ENCODE measurements around the gene ATG9A. TPM values are rescaled to one million over a fixed set of nuclear protein-coding genes. Genes with fewer than 3 reads are reported as not detected.

Gene ATG9A
- total RNA-seq, 1 experiment from 2014 or later: 16.6 TPM

DNA sequence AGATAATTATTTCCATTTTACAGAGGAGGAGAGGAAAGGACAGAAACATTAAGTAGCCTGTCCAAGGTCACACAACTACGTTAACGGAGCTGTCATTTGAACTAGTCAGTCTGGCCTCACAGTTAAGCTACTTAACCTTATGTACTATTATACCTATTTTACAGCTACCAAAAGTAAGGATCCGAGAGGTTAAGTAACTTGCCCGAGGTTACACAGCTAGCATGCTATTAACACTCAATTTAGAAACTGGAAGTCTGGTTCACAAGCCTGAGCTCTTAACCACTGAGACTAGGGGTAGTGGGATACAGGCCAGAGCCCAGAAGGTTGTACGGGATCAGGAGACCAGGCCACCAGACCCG, 15.3 kb upstream of the ATG9A start:
- Histone ChIP-seq H3K4me2 (ENCODE audit: low read depth, low read length, poor library complexity, severe bottlenecking) (peak overlapping the region; percentile 96), H3K79me2 (ENCODE audit: low read length) (peaks cover 13% of the 10 kb centered on the region)

DNA sequence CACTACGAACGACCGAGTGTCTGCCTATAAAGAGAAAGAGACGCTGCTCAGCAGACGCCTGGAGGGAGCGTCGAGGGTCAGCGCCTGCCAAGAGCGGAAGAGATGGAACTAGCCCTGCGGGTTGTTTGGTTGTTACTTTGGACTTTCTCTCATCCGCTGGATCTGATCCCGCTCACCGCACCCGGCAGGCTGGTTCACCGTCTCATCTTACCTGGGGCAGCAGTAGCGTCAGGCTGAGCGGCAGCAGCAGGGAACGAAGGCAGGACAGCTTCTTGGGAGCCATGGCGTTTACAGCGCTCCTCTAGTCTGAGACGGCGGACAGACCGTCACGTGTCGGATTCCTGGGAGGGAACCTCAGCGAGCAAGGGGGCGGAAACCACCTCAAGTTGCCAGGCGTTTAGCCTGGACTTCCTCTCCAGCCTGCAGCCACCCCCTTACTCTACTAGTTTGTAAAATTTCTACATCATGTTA, 13.9 kb upstream of the ATG9A start:
- Histone ChIP-seq H3K27ac (ENCODE audit: low read length) (no peak overlapping the region), H4K20me1 (ENCODE audit: insufficient read depth, low read depth, low read length) (no peaks in the 10 kb centered on the region), H3K9me3 (ENCODE audit: low read length) (no peaks in the 10 kb centered on the region), H3K27me3 (ENCODE audit: low read length) (no peaks in the 10 kb centered on the region), H2AFZ (ENCODE audit: low read length) (no peak overlapping the region), H3K9me2 (replicated peaks; ENCODE audit: insufficient read depth, low read length) (no peaks in the 10 kb centered on the region), H3K9ac (ENCODE audit: low read length) (no peak overlapping the region), H3K36me3 (ENCODE audit: insufficient read depth, low read length) (no peaks in the 10 kb centered on the region; the same call in 1 of the 2 replicates), H3K4me1 (ENCODE audit: low read length) (peaks cover 27% of the 10 kb centered on the region), H3K4me2 (ENCODE audit: low read depth, low read length, poor library complexity, severe bottlenecking) (no peak overlapping the region), H3K4me3 (ENCODE audit: low read length) (no peak overlapping the region), H3K79me2 (ENCODE audit: low read length) (peaks cover 13% of the 10 kb centered on the region)
- DNase-seq: no peak

More for the DNA sequence above, 15.3 kb upstream of the ATG9A start:
- no peak overlapping the region for H3K27ac ChIP-seq (ENCODE audit: low read length)
- no peaks in the 10 kb centered on the region for H3K9me3 ChIP-seq (ENCODE audit: low read length)
- H3K9me2 ChIP-seq (replicated peaks; ENCODE audit: insufficient read depth, low read length): no peaks in the 10 kb centered on the region
- 0 out of 2 replicates have a peak overlapping the region, but pooled peaks have one; percentile 13 for H2AFZ ChIP-seq (ENCODE audit: low read length)
- peaks cover 39% of the 10 kb centered on the region for H3K4me1 ChIP-seq (ENCODE audit: low read length)
- H3K36me3 ChIP-seq (ENCODE audit: insufficient read depth, low read length): no peaks in the 10 kb centered on the region; the same call in 1 of the 2 replicates
- H3K27me3 ChIP-seq (ENCODE audit: low read length): no peaks in the 10 kb centered on the region
- no peaks in the 10 kb centered on the region for H4K20me1 ChIP-seq (ENCODE audit: insufficient read depth, low read depth, low read length)
- peak overlapping the region; percentile 94 for H3K4me3 ChIP-seq (ENCODE audit: low read length)
- no peak for DNase-seq
- peak overlapping the region; percentile 94 for H3K9ac ChIP-seq (ENCODE audit: low read length)

DNA sequence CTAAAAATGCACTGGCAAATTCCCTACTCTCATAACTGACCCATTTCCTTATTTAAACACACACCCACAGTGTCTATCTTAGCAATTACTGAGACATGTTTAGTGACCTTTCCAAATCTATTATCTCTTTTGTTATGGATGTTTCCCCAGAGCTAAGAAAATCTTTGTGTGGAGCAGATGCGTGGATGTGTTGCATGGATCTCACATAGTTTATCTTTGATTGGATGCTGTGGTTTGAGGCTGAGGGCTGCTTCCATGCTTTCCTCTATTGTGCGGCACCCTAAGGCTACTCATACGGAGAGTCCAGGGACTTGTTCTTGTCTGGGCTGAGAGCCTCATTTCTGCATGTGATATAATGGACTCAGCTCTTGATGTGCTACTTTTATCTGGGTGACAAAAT, 4.9 kb upstream of the ATG9A start:
- Histone ChIP-seq H3K4me3 (ENCODE audit: low read length) (no peak overlapping the region), H3K36me3 (ENCODE audit: insufficient read depth, low read length) (peaks cover 46% of the 10 kb centered on the region), H3K27ac (ENCODE audit: low read length) (no peak overlapping the region), H3K9me3 (ENCODE audit: low read length) (no peaks in the 10 kb centered on the region), H3K9ac (ENCODE audit: low read length) (no peak overlapping the region), H3K4me2 (ENCODE audit: low read depth, low read length, poor library complexity, severe bottlenecking) (no peak overlapping the region), H2AFZ (ENCODE audit: low read length) (no peak overlapping the region), H3K79me2 (ENCODE audit: low read length) (peaks cover 32% of the 10 kb centered on the region), H3K4me1 (ENCODE audit: low read length) (peaks cover 15% of the 10 kb centered on the region), H3K27me3 (ENCODE audit: low read length) (no peaks in the 10 kb centered on the region), H3K9me2 (replicated peaks; ENCODE audit: insufficient read depth, low read length) (no peaks in the 10 kb centered on the region), H4K20me1 (ENCODE audit: insufficient read depth, low read depth, low read length) (no peaks in the 10 kb centered on the region)
- DNase-seq: no peak

DNA sequence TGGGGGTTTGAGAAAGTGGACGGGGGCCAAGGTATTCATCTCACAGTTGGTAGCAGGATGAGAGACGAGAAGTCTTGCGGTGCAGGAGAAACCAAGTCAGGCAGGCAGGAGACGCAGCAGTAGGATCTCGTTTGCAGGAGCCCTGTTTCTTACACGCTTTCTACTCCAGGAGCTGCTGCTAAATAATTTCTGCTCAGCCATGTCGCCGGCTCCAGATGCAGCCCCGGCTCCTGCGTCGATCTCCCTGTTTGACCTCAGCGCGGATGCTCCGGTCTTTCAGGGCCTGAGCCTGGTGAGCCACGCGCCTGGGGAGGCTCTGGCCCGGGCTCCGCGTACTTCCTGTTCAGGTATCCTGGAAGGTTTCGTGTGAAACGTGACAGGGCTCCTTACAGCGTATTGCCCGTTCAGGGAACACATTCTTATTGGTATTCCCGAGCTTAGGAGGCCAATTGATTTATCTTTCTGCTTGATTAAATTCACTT, 664 bp upstream of the ATG9A start:
- peak overlapping the region; percentile 91 for H3K4me3 ChIP-seq (ENCODE audit: low read length)
- H3K4me2 ChIP-seq (ENCODE audit: low read depth, low read length, poor library complexity, severe bottlenecking): peak overlapping the region; percentile 81
- H3K79me2 ChIP-seq (ENCODE audit: low read length): peaks cover 59% of the 10 kb centered on the region
- H3K9me3 ChIP-seq (ENCODE audit: low read length): no peaks in the 10 kb centered on the region
- H3K36me3 ChIP-seq (ENCODE audit: insufficient read depth, low read length): peaks cover 42% of the 10 kb centered on the region
- peak overlapping the region; percentile 74; the same call in 1 of the 2 replicates for H2AFZ ChIP-seq (ENCODE audit: low read length)
- no peaks in the 10 kb centered on the region for H4K20me1 ChIP-seq (ENCODE audit: insufficient read depth, low read depth, low read length)
- peaks cover 26% of the 10 kb centered on the region for H3K4me1 ChIP-seq (ENCODE audit: low read length)
- no peaks in the 10 kb centered on the region for H3K27me3 ChIP-seq (ENCODE audit: low read length)
- peak overlapping the region; percentile 94 for H3K9ac ChIP-seq (ENCODE audit: low read length)
- peak overlapping the region; percentile 85 for H3K27ac ChIP-seq (ENCODE audit: low read length)
- no peaks in the 10 kb centered on the region for H3K9me2 ChIP-seq (replicated peaks; ENCODE audit: insufficient read depth, low read length)
- peak; percentile 89 for DNase-seq

DNA sequence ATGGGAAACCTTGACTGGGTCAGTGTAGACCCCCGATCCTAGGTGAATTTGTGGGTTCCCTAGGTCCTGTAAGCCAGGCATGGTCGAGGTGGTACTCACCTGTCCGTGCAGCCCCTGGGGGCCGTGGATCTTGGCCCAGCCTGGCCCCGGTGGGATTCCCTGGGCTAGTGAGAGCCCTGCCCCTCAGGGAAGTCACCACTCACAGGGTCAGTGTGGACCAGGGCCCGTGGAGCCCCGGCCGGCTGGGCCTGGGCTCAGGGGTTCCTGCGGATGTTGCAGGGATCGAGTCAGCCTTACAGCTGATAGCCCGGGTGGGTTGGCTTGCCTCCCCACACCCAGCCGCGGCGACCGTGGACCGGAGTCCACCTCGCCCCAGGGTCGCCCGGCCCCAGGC, 528 bp downstream of the ATG9A start:
- peak overlapping the region; percentile 94 for H3K9ac ChIP-seq (ENCODE audit: low read length)
- no peaks in the 10 kb centered on the region for H3K9me3 ChIP-seq (ENCODE audit: low read length)
- peak overlapping the region; percentile 90; the same call in 1 of the 2 replicates for H2AFZ ChIP-seq (ENCODE audit: low read length)
- H3K27me3 ChIP-seq (ENCODE audit: low read length): no peaks in the 10 kb centered on the region
- no peak overlapping the region for H3K27ac ChIP-seq (ENCODE audit: low read length)
- peak overlapping the region; percentile 90 for H3K4me2 ChIP-seq (ENCODE audit: low read depth, low read length, poor library complexity, severe bottlenecking)
- H4K20me1 ChIP-seq (ENCODE audit: insufficient read depth, low read depth, low read length): no peaks in the 10 kb centered on the region
- peaks cover 26% of the 10 kb centered on the region for H3K4me1 ChIP-seq (ENCODE audit: low read length)
- DNase-seq: no peak
- H3K9me2 ChIP-seq (replicated peaks; ENCODE audit: insufficient read depth, low read length): no peaks in the 10 kb centered on the region
- H3K36me3 ChIP-seq (ENCODE audit: insufficient read depth, low read length): peaks cover 36% of the 10 kb centered on the region
- H3K79me2 ChIP-seq (ENCODE audit: low read length): peaks cover 59% of the 10 kb centered on the region
- peak overlapping the region; percentile 91 for H3K4me3 ChIP-seq (ENCODE audit: low read length)

DNA sequence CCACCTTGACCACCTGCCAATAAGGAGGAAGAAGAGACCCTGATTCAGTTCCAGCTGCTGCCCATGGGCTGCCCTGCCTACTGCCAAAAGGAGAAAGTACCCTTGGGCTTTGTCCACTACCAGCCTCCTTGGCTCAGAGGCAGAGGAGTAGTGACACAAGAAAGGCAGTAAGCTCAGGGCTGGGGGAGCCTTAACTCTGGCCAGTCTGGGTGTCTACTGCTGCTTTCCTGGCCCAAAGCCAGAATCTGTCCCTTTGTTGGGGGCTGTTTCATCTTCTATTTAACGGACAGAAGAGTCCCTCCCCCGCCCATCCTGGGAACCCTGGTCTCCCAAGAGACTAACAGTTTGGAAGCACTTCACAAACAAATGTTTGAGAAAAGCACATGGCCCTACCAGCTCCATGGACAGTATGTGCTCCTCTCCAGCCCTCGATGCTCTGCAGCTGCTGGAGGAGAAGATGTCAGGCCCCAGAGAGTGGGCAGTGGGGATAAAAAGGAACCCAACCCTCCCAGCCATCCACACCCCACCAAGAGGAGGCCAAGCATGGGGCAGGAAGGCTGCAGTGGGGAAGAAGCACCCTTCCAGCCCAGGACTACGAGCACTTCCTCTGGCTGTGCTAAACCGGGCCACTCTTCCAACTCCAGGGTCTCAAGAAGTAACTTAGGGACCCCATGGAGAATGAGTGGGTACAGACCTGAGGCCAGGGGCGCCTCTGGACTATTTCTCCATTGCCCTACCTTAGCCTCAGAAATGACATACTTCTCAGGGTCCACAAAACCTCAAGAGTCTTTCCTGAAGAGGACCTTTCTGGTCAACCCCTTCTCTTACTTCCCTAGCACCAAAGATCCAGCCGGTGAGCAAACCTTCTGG, 1.2 kb downstream of the ATG9A start:
- peak overlapping the region; percentile 90 for H3K4me2 ChIP-seq (ENCODE audit: low read depth, low read length, poor library complexity, severe bottlenecking)
- H2AFZ ChIP-seq (ENCODE audit: low read length): no peak overlapping the region
- H3K9me3 ChIP-seq (ENCODE audit: low read length): no peaks in the 10 kb centered on the region
- no peaks in the 10 kb centered on the region for H4K20me1 ChIP-seq (ENCODE audit: insufficient read depth, low read depth, low read length)
- no peaks in the 10 kb centered on the region for H3K27me3 ChIP-seq (ENCODE audit: low read length)
- H3K79me2 ChIP-seq (ENCODE audit: low read length): peaks cover 59% of the 10 kb centered on the region
- H3K9me2 ChIP-seq (replicated peaks; ENCODE audit: insufficient read depth, low read length): no peaks in the 10 kb centered on the region
- peak overlapping the region; percentile 91 for H3K4me3 ChIP-seq (ENCODE audit: low read length)
- no peak for DNase-seq
- H3K27ac ChIP-seq (ENCODE audit: low read length): no peak overlapping the region
- H3K4me1 ChIP-seq (ENCODE audit: low read length): peaks cover 26% of the 10 kb centered on the region
- H3K36me3 ChIP-seq (ENCODE audit: insufficient read depth, low read length): peaks cover 34% of the 10 kb centered on the region
- peak overlapping the region; percentile 94 for H3K9ac ChIP-seq (ENCODE audit: low read length)

DNA sequence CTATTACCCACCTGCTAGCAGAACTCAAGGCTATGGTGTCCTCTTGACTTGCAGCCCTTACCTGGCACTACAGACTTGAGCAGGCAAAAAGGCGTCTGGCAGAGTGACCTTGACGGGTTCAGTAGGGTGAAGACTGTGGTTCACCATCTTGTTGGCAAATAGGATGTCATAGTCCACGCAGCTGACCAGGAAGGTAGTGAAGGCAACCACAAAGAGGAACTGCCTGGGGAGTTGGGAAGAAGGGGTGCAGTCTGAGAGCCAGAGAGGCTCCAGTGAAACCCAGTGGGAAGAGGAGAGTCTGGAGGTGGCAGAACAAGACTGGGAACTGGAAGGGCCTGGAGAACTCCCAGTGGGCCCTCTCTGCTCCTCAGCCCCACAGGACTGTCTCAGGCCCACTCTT, 4.1 kb downstream of the ATG9A start:
- no peak overlapping the region for H3K4me3 ChIP-seq (ENCODE audit: low read length)
- H3K9me3 ChIP-seq (ENCODE audit: low read length): no peaks in the 10 kb centered on the region
- H4K20me1 ChIP-seq (ENCODE audit: insufficient read depth, low read depth, low read length): no peaks in the 10 kb centered on the region
- H3K4me2 ChIP-seq (ENCODE audit: low read depth, low read length, poor library complexity, severe bottlenecking): no peak overlapping the region
- no peak for DNase-seq
- no peaks in the 10 kb centered on the region for H3K27me3 ChIP-seq (ENCODE audit: low read length)
- peaks cover 12% of the 10 kb centered on the region for H3K4me1 ChIP-seq (ENCODE audit: low read length)
- H3K9me2 ChIP-seq (replicated peaks; ENCODE audit: insufficient read depth, low read length): no peaks in the 10 kb centered on the region
- H3K79me2 ChIP-seq (ENCODE audit: low read length): peaks cover 34% of the 10 kb centered on the region
- H3K9ac ChIP-seq (ENCODE audit: low read length): no peak overlapping the region
- H3K36me3 ChIP-seq (ENCODE audit: insufficient read depth, low read length): peaks cover 19% of the 10 kb centered on the region; the same call in 1 of the 2 replicates
- no peak overlapping the region for H2AFZ ChIP-seq (ENCODE audit: low read length)
- no peak overlapping the region for H3K27ac ChIP-seq (ENCODE audit: low read length)

DNA sequence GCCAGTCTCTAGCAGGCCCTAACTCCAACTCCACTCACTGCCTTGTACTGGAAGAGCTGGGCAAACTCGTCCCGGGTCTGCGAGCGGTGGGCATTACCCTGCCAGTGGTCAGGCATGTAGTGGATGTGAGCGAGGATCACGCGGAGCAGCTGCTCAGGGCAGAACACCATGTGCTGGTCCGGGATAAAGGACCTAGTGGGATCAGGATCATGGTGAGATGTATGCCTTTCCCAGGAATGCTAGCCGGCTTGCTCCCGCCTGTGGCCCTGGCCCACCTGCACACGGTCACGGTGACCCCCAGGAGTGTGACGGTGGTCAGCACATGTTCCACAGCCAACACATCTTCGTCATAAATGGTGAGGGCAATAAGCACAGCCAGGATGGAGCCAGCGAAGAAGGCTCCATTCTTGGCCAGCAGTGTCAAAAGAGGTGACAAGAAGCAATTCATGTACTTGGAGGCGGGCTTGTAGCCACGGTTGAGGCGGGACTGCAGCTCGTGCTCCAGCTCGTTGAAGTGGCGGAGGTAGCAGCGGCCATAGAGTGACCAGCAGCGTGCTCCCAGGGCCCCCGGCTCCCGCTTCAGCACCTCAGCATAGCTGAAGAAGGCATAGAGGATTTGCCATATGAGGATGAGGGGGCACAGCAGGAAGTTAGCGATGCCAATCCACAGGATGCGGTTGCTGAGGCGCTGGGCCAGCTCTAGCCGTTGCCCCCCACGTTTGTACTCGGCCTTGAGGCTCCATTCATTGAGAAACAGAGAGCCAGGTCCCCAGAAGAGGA, 5.4 kb downstream of the ATG9A start:
- no peak overlapping the region for H3K4me2 ChIP-seq (ENCODE audit: low read depth, low read length, poor library complexity, severe bottlenecking)
- H3K9me3 ChIP-seq (ENCODE audit: low read length): no peaks in the 10 kb centered on the region
- H3K36me3 ChIP-seq (ENCODE audit: insufficient read depth, low read length): peaks cover 24% of the 10 kb centered on the region; the same call in 1 of the 2 replicates
- H3K9ac ChIP-seq (ENCODE audit: low read length): no peak overlapping the region
- no peaks in the 10 kb centered on the region for H3K27me3 ChIP-seq (ENCODE audit: low read length)
- DNase-seq: no peak
- no peak overlapping the region for H2AFZ ChIP-seq (ENCODE audit: low read length)
- H3K9me2 ChIP-seq (replicated peaks; ENCODE audit: insufficient read depth, low read length): no peaks in the 10 kb centered on the region
- peaks cover 26% of the 10 kb centered on the region for H3K79me2 ChIP-seq (ENCODE audit: low read length)
- no peak overlapping the region for H3K27ac ChIP-seq (ENCODE audit: low read length)
- no peak overlapping the region for H3K4me3 ChIP-seq (ENCODE audit: low read length)
- no peaks in the 10 kb centered on the region for H4K20me1 ChIP-seq (ENCODE audit: insufficient read depth, low read depth, low read length)
- peaks cover 14% of the 10 kb centered on the region for H3K4me1 ChIP-seq (ENCODE audit: low read length)

Measured in Karpas-422 (cell line).